HG02981 (cell line): ENCODE data around the gene PFKFB3.
"Not testable (repeated sequence)": the region's sequence is repeated elsewhere in the genome, so short reads cannot be mapped to it uniquely, and the experiment has no call there.

Experiments used
- ATAC-seq: cut with Tn5 transposase; IDR thresholded peaks from one replicate; pipeline ENCODE4 v1.9.1; 2021; ENCODE audit warnings: mild to moderate bottlenecking, moderate library complexity; ENCODE audit not compliant: unreplicated experiment

Gene PFKFB3

GRCh38 chr10:6177880-6178281 lies 24.9 kb upstream of the PFKFB3 start:
- ATAC-seq = no peak

- ATAC-seq = no peak
Measured at GRCh38 chr10:6178581-6178980, 24.2 kb upstream of the PFKFB3 start.

GRCh38 chr10:6179078-6179477 lies 23.7 kb upstream of the PFKFB3 start:
- ATAC-seq = no peak

- no peak for ATAC-seq
Measured at GRCh38 chr10:6180480-6181110, 22.1 kb upstream of the PFKFB3 start.

- ATAC-seq = no peak
Measured at GRCh38 chr10:6181249-6181648, 21.5 kb upstream of the PFKFB3 start.

- ATAC-seq = no peak
Measured at GRCh38 chr10:6182454-6183098, 20.2 kb upstream of the PFKFB3 start.

GRCh38 chr10:6185039-6185716 lies 17.6 kb upstream of the PFKFB3 start:
- no peak for ATAC-seq

GRCh38 chr10:6186894-6187256 lies 15.9 kb upstream of the PFKFB3 start:
- no peak for ATAC-seq

GRCh38 chr10:6187278-6187677 lies 15.5 kb upstream of the PFKFB3 start:
- no peak for ATAC-seq

- not testable (repeated sequence) for ATAC-seq
Measured at GRCh38 chr10:6190033-6190432, 12.7 kb upstream of the PFKFB3 start.

GRCh38 chr10:6191147-6191546 lies 11.6 kb upstream of the PFKFB3 start:
- ATAC-seq = no peak

- ATAC-seq = no peak
Measured at GRCh38 chr10:6191569-6191968, 11.2 kb upstream of the PFKFB3 start.

GRCh38 chr10:6193342-6193741 lies 9.4 kb upstream of the PFKFB3 start:
- not testable (repeated sequence) for ATAC-seq

GRCh38 chr10:6194311-6194710 lies 8.4 kb upstream of the PFKFB3 start:
- no peak for ATAC-seq

GRCh38 chr10:6195376-6195775 lies 7.4 kb upstream of the PFKFB3 start:
- ATAC-seq = no peak

- ATAC-seq = no peak
Measured at GRCh38 chr10:6195846-6196245, 6.9 kb upstream of the PFKFB3 start.

- not testable (repeated sequence) for ATAC-seq
Measured at GRCh38 chr10:6196524-6196923, 6.2 kb upstream of the PFKFB3 start.

GRCh38 chr10:6197321-6197720 lies 5.4 kb upstream of the PFKFB3 start:
- no peak for ATAC-seq

GRCh38 chr10:6198171-6198570 lies 4.6 kb upstream of the PFKFB3 start:
- ATAC-seq = no peak

- no peak for ATAC-seq
Measured at GRCh38 chr10:6199131-6199733, 3.5 kb upstream of the PFKFB3 start.

GRCh38 chr10:6200440-6200733 lies 2.3 kb upstream of the PFKFB3 start:
- ATAC-seq = no peak
